ENCODE results near the gene WDPCP.

DNA sequence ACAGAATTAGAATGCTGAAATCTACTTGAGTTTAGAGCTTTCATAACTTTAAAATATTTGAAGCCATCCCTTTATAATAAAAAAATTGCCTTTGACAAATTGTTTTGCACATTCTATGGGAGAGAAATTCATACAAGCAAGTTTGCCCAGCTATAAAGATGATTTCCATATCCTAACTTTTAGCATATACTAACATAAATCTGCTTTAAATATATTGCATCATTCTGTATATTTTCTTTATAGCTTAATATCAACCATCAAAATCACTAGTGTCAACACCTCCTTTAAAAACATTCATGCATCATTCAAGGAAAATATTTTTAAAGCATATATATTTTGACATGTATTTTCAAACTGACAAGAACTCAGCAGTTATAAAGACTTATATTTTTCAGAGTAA lies 49.9 kb downstream of the WDPCP start:
- TF ChIP-seq ZNF274 (IDR thresholded peaks at IDR 0.05; ENCODE audit: low read depth, low read length) (no peak), YY1 (IDR thresholded peaks at IDR 0.05; ENCODE audit: insufficient read depth, insufficient read length) (no peak), SUZ12 (IDR thresholded peaks at IDR 0.05; ENCODE audit: extremely low read depth, insufficient read depth, insufficient read length) (no peak)
